ENCODE measurements around the gene SCAMP3. TPM values are rescaled to one million over a fixed set of nuclear protein-coding genes. Genes with fewer than 3 reads are reported as not detected.

Gene SCAMP3
- polyA plus RNA-seq: 72.1 to 97.0 TPM (median 91.3 TPM) in 3 replicates
- polyA plus RNA-seq (2011; ENCODE audit: low read depth): 18.7 TPM
- polyA plus RNA-seq (2011; cell fraction: cytosol; rRNA removed): 70.0 and 83.7 TPM in 2 replicates
- 104 and 111 TPM in 2 replicates for polyA plus RNA-seq (2011; cell fraction: nucleus; rRNA removed)
- 59.6 and 60.0 TPM in 2 replicates for polyA plus RNA-seq (2012; ENCODE audit: low replicate concordance)
- 66.3 to 139 TPM (median 80.7 TPM) in 3 replicates for polyA minus RNA-seq
- 103 TPM for polyA minus RNA-seq (2011; cell fraction: cytosol; rRNA and poly(A)+ RNA removed)
- polyA minus RNA-seq (2011; cell fraction: nucleus; rRNA and poly(A)+ RNA removed): 41.2 and 50.0 TPM in 2 replicates

- dilution Hi-C loops (cut with MboI; ENCODE audit: extremely low pct_ligation_motif_present, low sequenced_read_pairs): no loop called here
- H3K4me3 ChIP-seq (ENCODE audit: control insufficient read depth in 2 of 3, extremely low read depth in 1 of 3, insufficient read depth in 2 of 3, low read depth in 1 of 3, low read length in 3 of 3): peak within 1 kb of the TSS; percentile 75 to 87 (median 85)
Observed at GRCh38 chr1:155261852-155262673, at the start of gene SCAMP3. TSS of gene SCAMP3 (minus strand) at chr1:155262360. CDS start at chr1:155262151, 209 bp downstream.

GRCh38 chr1:155309423-155310021 lies 47.4 kb upstream of the SCAMP3 start:
- peaks cover 9% of the 10 kb centered on the region for H4K20me1 ChIP-seq (ENCODE audit: control insufficient read depth, extremely low read depth, insufficient read depth, low read length)
- H3K4me3 ChIP-seq (ENCODE audit: control insufficient read depth in 2 of 3, extremely low read depth in 1 of 3, insufficient read depth in 2 of 3, low read depth in 1 of 3, low read length in 3 of 3): peak overlapping the region; percentile 89 to 96 (median 92)
- H3K4me1 ChIP-seq (ENCODE audit: control insufficient read depth, extremely low read depth, insufficient read depth, low read length): peaks cover 34% of the 10 kb centered on the region
- H3K9me3 ChIP-seq (ENCODE audit: control insufficient read depth, low read depth, low read length): no peaks in the 10 kb centered on the region
- H3K4me2 ChIP-seq (ENCODE audit: control insufficient read depth, extremely low read depth, insufficient read depth, low read depth, low read length): peak overlapping the region; percentile 96
- H3K27me3 ChIP-seq (ENCODE audit: control insufficient read depth, extremely low read depth, insufficient read depth, low read length): no peaks in the 10 kb centered on the region
- H2AFZ ChIP-seq (ENCODE audit: control insufficient read depth, low read length): no peak overlapping the region
- no peak for DNase-seq (ENCODE audit: low read depth, low spot score)
- H3K9me1 ChIP-seq (ENCODE audit: control insufficient read depth, extremely low read depth, insufficient read depth, low read length): no peaks in the 10 kb centered on the region
- peak overlapping the region; percentile 94 for H3K9ac ChIP-seq (ENCODE audit: control insufficient read depth, extremely low read depth, insufficient read depth, low read length)
- peaks cover 9 to 15% of the 10 kb centered on the region in 2 experiments for H3K36me3 ChIP-seq (ENCODE audit: control insufficient read depth in 2 of 2, extremely low read depth in 1 of 2, insufficient read depth in 2 of 2, low read length in 2 of 2)
- H3K79me2 ChIP-seq (ENCODE audit: control insufficient read depth, insufficient read depth, low read length): peaks cover 49% of the 10 kb centered on the region
- no peak for FAIRE-seq
- TF ChIP-seq EZH2 (IDR thresholded peaks at IDR 0.05; ENCODE audit: low read length) (no peak), CTCF (optimal IDR thresholded peaks at IDR 0.05 in 1 of 3, IDR thresholded peaks at IDR 0.05 in 1 of 3, conservative IDR thresholded peaks at IDR 0.05 in 1 of 3; ENCODE audit: extremely low read depth in 1 of 3, insufficient read depth in 2 of 3, low read length in 3 of 3) (no peak)
- dilution Hi-C loops (cut with MboI; ENCODE audit: extremely low pct_ligation_motif_present, low sequenced_read_pairs): no loop called here
- peak overlapping the region; percentile 92 for H3K27ac ChIP-seq (ENCODE audit: control insufficient read depth, insufficient read depth, low read length)

More at GRCh38 chr1:155261852-155262673, at the start of gene SCAMP3:
- FAIRE-seq (no peak), DNase-seq (ENCODE audit: low read depth, low spot score) (peak; percentile 92)
- peak within 1 kb of the TSS; percentile 86 for H3K9ac ChIP-seq (ENCODE audit: control insufficient read depth, extremely low read depth, insufficient read depth, low read length)
- H2AFZ ChIP-seq (ENCODE audit: control insufficient read depth, low read length): peak within 1 kb of the TSS; percentile 77
- no peaks in the 10 kb centered on the region for H3K9me3 ChIP-seq (ENCODE audit: control insufficient read depth, low read depth, low read length)
- H3K36me3 ChIP-seq (ENCODE audit: control insufficient read depth in 2 of 2, extremely low read depth in 1 of 2, insufficient read depth in 2 of 2, low read length in 2 of 2): peaks cover 31 to 42% of the 10 kb centered on the region in 2 experiments
- peaks cover 18% of the 10 kb centered on the region for H3K79me2 ChIP-seq (ENCODE audit: control insufficient read depth, insufficient read depth, low read length)
- H3K27me3 ChIP-seq (ENCODE audit: control insufficient read depth, extremely low read depth, insufficient read depth, low read length): no peaks in the 10 kb centered on the region
- H3K27ac ChIP-seq (ENCODE audit: control insufficient read depth, insufficient read depth, low read length): peak within 1 kb of the TSS; percentile 78
- H3K9me1 ChIP-seq (ENCODE audit: control insufficient read depth, extremely low read depth, insufficient read depth, low read length): no peaks in the 10 kb centered on the region
- peak within 1 kb of the TSS; percentile 98 for H3K4me2 ChIP-seq (ENCODE audit: control insufficient read depth, extremely low read depth, insufficient read depth, low read depth, low read length)
- H4K20me1 ChIP-seq (ENCODE audit: control insufficient read depth, extremely low read depth, insufficient read depth, low read length): no peaks in the 10 kb centered on the region
- peaks cover 14% of the 10 kb centered on the region for H3K4me1 ChIP-seq (ENCODE audit: control insufficient read depth, extremely low read depth, insufficient read depth, low read length)
- TF ChIP-seq EZH2 (IDR thresholded peaks at IDR 0.05; ENCODE audit: low read length): no peak
- peak in 1 of 3 experiments; percentile 0 for TF ChIP-seq CTCF (optimal IDR thresholded peaks at IDR 0.05 in 1 of 3, IDR thresholded peaks at IDR 0.05 in 1 of 3, conservative IDR thresholded peaks at IDR 0.05 in 1 of 3; ENCODE audit: extremely low read depth in 1 of 3, insufficient read depth in 2 of 3, low read length in 3 of 3)

Measured in keratinocyte (primary cell).